GM13977 (cell line): ENCODE results near the gene NEK4.

Source experiments
- DNase-seq: peaks from one replicate; pipeline ENCODE4 v3.0.0; 2012; ENCODE audit warnings: low spot score
- in situ Hi-C: fragments of 300-500 bp; cut with MboI; formaldehyde crosslinking; loops from one replicate; pipeline ENCODE4 v1.12.0; 2022; ENCODE audit warnings: low sequenced_read_pairs, low pct_unique_long_range_greater_than_20kb, mixed read lengths, inconsistent platforms; ENCODE audit not compliant: unreplicated experiment
- TF ChIP-seq, protein P1 (sequence below): IDR thresholded peaks from 2 replicates; pipeline ENCODE4 v1.5.1; 2012; ENCODE audit warnings: mild to moderate bottlenecking, control low read depth; ENCODE audit not compliant: insufficient read depth; ENCODE audit errors: extremely low read depth, missing control alignments

Gene NEK4

DNA sequence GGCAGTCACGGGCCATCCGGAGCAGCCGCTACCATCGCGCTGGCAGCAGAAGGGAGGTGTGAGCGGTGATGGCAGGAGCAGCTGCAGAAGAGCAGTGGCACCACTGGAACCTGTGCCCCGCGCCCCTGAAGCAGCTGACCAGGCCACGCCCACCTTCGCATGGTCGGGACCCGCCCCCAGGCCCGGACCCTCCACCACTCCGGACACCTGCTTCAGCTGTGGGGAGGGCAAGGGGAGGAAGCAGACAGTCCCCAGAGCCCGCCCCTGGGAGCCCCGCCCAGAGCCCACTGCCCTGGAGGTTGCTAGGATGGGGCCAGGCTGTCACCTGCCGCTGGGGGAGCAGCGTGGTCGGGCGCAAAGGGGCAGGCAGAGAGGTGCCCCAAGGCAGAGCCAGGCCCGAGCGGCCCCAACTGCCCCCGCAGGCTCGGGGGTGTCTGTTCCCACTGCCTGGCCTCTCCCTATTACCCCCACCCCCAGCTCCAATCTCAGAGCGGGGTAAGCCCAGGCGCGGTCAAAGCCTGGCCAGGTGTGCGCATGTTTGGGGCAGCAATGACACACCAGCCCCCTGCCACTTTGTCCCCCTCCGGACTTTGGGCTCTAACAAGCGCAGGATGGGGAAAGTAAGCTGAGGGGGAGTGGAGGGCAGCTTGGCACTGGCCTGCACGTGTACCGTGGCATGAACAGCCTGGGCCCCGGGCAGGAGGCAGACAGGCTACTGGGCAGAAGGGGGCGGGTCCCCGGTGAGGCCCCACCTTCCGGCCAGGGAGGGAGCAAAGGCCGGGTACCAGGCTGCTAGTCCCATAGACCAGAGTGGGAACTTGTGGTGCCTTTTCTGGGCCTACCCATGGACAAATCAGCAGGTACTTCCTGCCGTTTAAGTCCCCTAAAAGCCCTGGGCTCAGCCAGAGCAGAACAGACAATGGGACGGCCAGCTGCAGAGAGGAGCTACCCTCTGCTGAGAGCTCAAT, 56.1 kb downstream of the NEK4 start:
- TF ChIP-seq, protein P1, sequence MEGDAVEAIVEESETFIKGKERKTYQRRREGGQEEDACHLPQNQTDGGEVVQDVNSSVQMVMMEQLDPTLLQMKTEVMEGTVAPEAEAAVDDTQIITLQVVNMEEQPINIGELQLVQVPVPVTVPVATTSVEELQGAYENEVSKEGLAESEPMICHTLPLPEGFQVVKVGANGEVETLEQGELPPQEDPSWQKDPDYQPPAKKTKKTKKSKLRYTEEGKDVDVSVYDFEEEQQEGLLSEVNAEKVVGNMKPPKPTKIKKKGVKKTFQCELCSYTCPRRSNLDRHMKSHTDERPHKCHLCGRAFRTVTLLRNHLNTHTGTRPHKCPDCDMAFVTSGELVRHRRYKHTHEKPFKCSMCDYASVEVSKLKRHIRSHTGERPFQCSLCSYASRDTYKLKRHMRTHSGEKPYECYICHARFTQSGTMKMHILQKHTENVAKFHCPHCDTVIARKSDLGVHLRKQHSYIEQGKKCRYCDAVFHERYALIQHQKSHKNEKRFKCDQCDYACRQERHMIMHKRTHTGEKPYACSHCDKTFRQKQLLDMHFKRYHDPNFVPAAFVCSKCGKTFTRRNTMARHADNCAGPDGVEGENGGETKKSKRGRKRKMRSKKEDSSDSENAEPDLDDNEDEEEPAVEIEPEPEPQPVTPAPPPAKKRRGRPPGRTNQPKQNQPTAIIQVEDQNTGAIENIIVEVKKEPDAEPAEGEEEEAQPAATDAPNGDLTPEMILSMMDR: no peak
- DNase-seq: no peak
- in situ Hi-C loops: no loop called here

DNA sequence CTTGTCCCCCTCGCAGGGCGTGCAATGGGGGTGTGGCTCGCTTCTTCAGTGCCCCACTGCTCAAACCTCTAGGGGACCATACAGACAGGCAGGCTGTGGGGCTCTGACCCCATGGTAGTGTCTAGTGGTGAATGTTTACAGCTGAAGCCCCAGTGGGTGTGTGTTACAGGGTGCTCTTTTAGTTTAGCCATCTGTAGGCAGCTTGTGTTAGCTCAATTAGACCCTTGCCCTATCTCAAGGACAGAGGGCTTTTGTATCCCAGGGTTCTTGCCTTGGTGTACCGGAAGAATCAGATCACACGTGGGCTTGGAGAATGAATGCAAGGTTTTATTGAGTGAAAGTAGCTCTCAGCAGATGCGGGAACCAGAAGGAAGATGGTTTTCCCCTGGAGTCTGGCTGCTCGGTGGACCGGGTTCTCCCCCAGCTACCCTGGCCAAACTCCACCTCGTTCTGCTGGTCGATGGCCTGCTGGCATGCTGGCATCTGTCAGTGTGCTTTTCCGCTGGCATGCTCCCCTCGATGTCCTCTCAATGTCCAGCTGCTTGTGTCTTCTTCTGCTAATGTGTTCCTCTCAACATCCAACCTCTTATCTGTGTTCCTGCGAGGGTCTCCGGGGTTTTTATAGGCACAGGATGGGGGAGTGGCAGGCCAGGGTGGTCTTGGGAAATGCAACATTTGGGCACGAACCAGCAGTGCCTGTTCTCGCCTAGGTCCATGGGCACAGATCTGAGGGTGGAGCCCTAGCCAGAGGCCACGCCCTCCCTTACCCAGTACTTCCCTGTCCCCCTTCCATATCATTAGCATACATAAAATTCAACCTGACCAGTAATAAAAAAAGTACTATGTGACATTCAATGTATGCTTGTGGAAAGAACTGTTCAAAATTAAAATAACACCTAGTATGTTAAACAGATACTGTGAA, 58.2 kb downstream of the NEK4 start:
- in situ Hi-C loops: no loop called here
- DNase-seq: no peak
- TF ChIP-seq, protein P1: no peak

DNA sequence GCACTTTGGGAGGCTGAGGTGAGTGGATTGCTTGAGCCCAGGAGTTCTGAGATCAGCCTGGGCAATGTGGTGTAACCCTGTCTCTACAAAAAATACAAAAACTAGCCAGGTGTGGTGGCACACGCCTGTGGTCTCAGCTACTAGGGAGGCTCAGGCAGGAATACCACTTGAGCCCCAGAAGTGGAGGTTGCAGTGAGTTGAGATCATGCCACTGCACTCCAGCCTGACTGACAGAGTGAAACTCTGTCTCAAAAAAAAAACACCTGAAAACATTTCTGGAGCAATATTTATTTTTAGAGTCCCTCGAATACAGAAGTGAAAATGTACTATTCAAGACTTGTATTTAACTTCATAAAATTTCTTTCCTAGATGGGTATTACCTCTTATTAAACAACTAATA, 60.2 kb downstream of the NEK4 start:
- in situ Hi-C loops: no loop called here
- TF ChIP-seq, protein P1: no peak
- peak; percentile 42 for DNase-seq

DNA sequence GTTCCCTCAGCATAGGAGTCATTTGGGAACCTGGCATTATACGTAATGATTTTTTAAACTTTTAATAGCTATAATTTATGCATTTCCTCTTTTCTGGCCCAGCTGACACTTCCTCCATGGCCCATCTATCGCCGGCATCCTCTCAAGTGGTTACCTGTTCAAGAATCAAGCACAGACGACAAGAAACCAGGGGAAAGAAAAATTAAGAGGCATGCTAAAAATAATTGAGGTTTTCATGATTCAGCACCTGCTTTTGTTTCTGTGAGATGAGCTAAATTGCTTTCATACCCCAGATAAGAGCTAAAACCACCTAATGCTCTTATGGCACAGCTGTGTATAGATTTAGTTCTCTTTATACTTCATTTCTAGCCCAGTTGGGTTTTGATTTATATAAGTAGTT, 63.2 kb downstream of the NEK4 start:
- TF ChIP-seq, protein P1: no peak
- in situ Hi-C loops: no loop called here
- DNase-seq: peak; percentile 64

DNA sequence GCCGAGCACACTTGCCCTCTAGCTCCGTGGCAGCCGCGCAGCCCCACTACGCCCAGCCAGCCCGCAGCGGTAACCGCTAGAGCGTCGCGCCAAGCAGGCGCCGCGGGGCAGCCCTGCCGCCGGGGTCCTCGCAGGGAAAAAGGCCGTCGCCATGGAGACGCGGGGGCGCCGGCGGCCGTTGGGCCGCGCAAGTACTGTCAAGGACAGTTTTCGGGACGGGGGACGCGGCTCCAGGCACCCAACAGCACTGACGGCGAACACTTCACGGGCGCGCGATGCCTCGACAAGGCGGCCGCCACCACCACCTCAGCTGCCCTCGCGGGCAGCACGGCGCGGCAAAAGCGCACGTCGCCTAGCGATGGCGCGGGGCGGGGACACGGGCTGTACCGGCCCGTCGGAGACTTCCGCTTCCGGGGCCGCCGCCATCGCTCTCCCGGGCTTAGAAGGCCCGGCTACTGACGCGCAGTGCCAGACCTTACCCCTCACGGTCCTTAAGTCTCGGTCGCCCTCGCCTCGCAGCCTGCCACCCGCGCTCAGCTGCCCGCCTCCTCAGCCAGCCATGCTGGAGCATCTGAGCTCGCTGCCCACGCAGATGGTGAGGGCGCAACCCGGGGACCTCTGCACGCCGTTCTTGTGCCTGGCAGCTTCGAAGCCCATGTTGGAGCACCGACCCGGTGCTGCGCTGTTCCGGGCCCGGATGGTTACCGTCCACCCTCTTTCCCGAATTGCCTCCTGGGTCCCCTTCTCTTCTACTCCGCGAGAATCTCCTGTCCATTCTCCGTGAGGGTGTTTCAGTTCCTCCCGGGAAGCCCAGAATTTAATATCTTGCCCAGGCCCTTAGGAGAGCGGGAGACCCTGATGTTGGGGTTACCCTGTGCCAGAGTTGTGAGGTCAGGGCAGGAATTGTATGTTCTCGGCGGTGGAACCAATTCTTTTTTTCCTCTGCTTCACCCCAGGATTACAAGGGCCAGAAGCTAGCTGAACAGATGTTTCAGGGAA, 64.8 kb downstream of the NEK4 start, which contains the start of the genes GLT8D1 and SPCS1:
GLT8D1 (minus strand) TSS at position 104 of the 999 bp plus-strand sequence. CDS start 5,331 bp downstream, outside the sequence.
SPCS1 (plus strand) TSS at position 419 of the 999 bp plus-strand sequence; CDS start at position 560, 141 bp downstream.
- TF ChIP-seq, protein P1: no peak
- peak; percentile 92 for DNase-seq
- in situ Hi-C loops: no loop called here
